HG03432 (cell line): ENCODE measurements around the gene SLC38A4.
"Not testable (repeated sequence)": the region's sequence is repeated elsewhere in the genome, so short reads cannot be mapped to it uniquely, and the experiment has no call there.

Source experiments
- ATAC-seq: cut with Tn5 transposase; IDR thresholded peaks from one replicate; pipeline ENCODE4 v1.9.1; 2021; ENCODE audit warnings: mild to moderate bottlenecking, moderate library complexity; ENCODE audit not compliant: unreplicated experiment

Gene SLC38A4, protein sequence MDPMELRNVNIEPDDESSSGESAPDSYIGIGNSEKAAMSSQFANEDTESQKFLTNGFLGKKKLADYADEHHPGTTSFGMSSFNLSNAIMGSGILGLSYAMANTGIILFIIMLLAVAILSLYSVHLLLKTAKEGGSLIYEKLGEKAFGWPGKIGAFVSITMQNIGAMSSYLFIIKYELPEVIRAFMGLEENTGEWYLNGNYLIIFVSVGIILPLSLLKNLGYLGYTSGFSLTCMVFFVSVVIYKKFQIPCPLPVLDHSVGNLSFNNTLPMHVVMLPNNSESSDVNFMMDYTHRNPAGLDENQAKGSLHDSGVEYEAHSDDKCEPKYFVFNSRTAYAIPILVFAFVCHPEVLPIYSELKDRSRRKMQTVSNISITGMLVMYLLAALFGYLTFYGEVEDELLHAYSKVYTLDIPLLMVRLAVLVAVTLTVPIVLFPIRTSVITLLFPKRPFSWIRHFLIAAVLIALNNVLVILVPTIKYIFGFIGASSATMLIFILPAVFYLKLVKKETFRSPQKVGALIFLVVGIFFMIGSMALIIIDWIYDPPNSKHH

GRCh38 chr12:46825591-46826414 lies at the start of gene SLC38A4:
Gene SLC38A4 (minus strand): TSS chr12:46825997. CDS start chr12:46793071, 32,926 bp downstream.
- no peak for ATAC-seq

DNA sequence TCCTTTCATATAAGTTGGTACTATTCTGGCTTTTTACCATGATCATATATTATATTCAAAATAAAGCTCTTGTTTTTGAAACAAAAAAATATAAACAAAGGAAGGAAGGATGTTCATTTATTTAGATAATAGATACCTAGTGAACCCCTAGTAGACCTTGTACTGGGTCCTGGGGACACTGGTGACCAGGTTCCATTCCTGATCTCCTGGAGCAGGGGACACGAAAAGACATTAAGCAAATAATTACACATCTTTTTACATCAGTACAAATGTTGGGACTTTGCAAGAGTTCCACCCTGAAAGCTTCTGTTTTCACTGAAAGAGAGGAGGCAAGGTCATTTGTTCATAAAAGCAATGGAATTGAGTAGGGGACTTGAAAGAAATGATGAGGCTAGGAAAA lies 49.3 kb upstream of the SLC38A4 start:
- ATAC-seq, result no peak

GRCh38 chr12:46874642-46875041 lies 48.8 kb upstream of the SLC38A4 start:
- no peak for ATAC-seq

- ATAC-seq, result no peak
Observed at GRCh38 chr12:46872135-46872534, 46.3 kb upstream of the SLC38A4 start.

GRCh38 chr12:46865311-46865710 lies 39.5 kb upstream of the SLC38A4 start:
- no peak for ATAC-seq

DNA sequence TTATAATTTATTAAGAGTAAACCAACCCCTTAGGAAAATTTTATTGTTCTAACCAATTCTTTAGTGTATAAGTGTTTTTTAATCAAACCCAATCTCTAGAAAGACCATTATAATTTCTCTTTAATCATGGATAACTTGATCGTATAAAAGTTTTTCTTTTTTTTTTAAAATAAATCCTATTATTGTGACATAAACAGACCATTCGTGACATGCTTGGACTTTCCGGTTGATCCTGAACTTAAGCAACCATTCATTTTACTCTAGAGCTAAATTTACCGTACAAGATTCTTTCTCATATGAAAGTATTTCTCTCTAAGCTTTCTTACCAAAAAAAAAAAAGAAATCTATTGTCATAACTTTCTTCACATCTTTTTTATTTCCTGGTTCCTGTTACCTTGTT lies 32.6 kb upstream of the SLC38A4 start:
- ATAC-seq, result no peak

DNA sequence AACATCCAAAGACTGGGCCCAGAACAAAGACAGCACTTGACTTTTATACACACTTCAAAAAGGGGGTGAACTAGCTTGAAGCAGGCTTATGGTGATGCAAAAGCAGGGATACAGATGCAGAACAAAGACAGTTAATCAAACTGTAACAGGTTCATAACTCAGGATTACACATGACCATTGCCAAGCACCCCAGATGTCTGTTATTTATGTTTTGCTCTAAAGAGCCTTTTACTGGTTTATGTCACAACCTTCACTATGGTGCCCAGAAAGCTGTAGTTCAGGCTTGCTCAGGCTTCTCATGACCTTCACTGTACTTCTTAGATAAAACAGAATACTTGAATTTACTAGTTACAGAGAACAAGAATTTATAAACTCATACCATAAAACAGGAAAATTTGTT lies 31.7 kb upstream of the SLC38A4 start:
- ATAC-seq, result no peak

DNA sequence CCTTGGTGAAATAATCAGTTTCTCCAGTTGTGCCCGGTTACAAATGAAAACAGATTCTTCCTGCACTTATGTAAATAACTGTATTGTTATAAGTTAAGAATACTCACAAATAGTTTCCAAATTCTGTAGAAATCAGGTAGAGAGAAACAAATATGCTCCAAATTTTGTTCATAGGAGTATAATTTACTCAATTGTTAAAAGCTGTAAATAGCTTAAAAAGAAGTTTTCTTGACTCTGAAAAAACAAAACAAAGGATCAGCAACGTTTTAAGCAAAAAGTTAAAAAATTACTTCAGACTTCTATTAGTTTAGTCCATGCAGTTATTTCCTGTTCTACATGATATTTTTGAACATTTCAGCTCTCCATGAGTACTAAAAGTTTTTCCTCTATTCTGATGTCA lies 30.0 kb upstream of the SLC38A4 start:
- ATAC-seq, result no peak

DNA sequence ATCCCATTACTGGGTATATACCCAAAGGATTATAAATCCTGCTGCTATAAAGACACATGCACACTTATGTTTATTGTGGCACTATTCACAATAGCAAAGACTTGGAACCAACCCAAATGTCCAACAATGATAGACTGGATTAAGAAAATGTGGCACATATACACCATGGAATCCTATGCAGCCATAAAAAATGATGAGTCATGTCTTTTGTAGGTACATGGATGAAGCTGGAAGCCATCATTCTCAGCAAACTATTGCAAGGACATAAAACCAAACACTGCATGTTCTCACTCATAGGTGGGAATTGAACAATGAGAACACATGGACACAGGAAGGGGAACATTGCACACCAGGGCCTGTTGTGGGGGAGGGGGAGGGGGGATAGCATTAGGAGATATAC lies 28.4 kb upstream of the SLC38A4 start:
- not testable (repeated sequence) for ATAC-seq

DNA sequence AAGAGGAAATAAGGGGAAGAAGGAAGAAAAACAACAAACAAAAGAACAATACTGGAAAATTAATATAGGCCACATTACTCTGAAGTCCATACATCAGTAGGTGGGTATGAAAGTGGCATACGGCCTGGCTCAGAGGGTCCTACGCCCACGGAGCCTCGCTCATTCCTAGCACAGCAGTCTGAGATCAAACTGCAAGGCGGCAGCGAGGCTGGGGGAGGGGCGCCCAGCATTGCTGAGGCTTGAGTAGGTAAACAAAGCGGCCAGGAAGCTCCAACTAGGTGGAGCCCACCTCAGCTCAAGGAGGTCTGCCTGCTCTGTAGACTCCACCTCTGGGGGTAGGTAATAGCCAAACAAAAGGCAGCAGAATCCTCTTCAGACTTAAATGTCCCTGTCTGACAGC lies 23.0 kb upstream of the SLC38A4 start:
- ATAC-seq, result not testable (repeated sequence)

DNA sequence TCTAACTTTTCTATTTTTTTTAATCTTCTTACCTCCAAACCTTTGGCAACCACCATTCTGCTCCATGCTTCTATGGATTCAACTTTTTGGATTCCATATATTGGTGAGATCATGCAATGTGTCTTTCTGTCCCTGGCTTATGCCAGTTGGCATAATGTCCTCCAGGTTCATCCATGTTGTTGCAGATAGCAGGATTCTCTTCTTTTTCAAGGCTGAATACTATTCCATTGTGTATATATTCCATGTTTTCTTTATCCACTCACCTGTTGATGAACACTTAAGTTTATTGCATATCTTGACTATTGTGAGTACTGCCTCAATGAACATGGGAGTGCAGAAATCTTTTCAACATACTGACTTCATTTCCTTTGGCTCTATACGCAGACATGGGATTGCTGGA lies 21.2 kb upstream of the SLC38A4 start:
- no peak for ATAC-seq

- ATAC-seq, result no peak
Observed at GRCh38 chr12:46843811-46844210, 18.0 kb upstream of the SLC38A4 start.

- ATAC-seq, result no peak
Observed at GRCh38 chr12:46841891-46842290, 16.1 kb upstream of the SLC38A4 start.

- ATAC-seq, result no peak
Observed at GRCh38 chr12:46839964-46840363, 14.2 kb upstream of the SLC38A4 start.

DNA sequence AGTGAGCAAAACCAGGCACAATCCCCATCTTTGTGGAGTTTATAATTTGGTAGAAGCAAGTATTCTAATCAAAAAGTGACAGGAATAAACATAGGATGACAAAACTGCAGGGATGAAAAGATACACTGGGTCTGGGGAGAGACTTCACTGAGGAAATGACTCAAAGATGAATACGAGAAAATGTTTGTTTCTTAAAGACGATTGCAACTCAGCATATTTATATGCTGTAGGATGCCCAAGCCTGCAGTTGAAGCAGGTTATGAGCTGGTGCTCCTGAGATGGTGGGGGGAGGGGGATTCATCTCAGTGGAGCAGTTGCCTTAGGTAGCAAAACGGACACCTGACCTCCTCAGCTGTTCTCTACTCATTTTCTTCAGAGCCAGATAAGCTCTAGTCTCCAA lies 13.4 kb upstream of the SLC38A4 start:
- no peak for ATAC-seq

GRCh38 chr12:46835785-46836184 lies 10.0 kb upstream of the SLC38A4 start:
- no peak for ATAC-seq

GRCh38 chr12:46832130-46832704 lies 6.4 kb upstream of the SLC38A4 start:
- ATAC-seq, result no peak

DNA sequence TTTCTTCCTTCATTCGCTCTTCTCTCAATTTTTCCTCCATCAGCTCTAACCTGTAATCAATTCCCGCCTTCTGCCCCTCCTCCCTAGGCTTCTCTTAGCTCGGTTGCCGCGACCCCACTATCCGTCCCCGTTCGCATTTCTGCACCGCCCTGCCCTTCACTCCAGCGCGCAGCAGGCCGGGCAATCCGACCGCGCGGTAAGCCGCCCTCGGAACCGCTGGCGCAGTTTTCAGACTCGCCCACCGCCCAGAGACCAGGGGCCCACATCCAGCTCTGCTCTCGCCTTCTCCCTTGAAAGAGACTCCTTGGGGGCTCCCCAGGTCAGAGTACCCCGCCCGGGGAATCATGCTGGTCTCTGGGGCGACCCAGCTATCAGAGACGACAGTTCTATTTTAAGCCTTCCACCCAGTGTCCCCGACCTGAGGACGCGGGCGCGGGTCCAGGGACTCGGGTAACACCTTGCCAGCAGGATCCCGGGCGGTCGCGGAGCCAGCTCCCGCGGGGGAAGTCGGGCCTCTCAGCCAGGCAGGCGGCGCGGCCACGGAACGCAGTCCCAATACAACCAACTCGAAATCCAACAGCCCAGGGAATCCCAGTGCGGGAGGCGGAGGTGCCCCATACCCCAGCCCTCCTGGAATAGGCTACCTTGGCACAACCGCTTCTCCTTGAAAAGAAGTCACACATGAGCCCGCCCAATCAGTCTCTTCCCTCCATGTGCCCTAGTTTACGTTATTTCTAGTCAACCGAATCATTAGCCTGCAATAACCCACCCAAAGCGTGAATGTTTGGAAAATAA lies 5.7 kb upstream of the SLC38A4 start:
- ATAC-seq, result no peak

DNA sequence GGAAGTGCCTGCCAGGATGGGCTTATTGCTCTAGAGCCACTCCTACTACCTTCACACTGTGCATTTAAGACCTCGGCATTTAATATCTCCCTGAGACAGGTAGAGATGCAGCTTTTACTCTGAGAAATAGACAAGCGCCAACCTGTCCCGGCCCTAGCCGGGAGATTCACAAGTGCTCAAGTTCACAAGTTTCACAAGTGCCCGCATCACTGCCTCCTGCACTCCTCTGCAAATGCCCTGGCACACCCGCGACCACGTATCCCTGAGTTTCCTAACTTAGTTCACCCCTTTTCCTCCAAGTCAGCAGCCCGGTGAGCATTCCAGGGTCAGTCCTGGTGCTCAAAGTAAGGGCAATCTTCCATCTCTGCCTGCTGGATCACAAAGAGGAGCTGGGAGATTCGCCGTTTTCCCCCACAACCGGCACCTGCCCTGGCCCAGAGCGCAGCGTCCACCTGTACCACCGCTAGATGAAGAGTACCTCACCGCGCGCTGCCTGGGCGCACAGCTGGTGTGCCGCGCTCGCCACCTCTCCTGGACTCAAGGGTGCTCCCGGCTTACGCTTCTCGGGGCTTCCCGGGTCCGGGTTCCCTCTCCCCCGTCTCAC lies 5.0 kb upstream of the SLC38A4 start:
- no peak for ATAC-seq

- ATAC-seq, result no peak
Observed at GRCh38 chr12:46824709-46825108, 1.1 kb downstream of the SLC38A4 start.
